DMS79 treated with DMSO at 0.1 percent for 48 hours (cell line): ENCODE measurements around the gene CPE.
"Not testable (repeated sequence)": the region's sequence is repeated elsewhere in the genome, so short reads cannot be mapped to it uniquely, and the experiment has no call there.

ENCODE experiments used
- DNase-seq: peaks from one replicate; lab custom pipeline; 2025; lab: John Stamatoyannopoulos, UW

CPE gene

GRCh38 chr4:165404080-165404479 lies 25.3 kb downstream of the CPE start:
- DNase-seq = no peak

- no peak for DNase-seq
Measured at GRCh38 chr4:165404696-165405095, 25.9 kb downstream of the CPE start.

- peak; percentile 60 for DNase-seq
Measured at GRCh38 chr4:165410214-165410613, 31.4 kb downstream of the CPE start.

GRCh38 chr4:165415910-165416309 lies 37.1 kb downstream of the CPE start:
- peak; percentile 89 for DNase-seq

- DNase-seq = no peak
Measured at GRCh38 chr4:165418073-165418472, 39.3 kb downstream of the CPE start.

- DNase-seq = no peak
Measured at GRCh38 chr4:165425629-165426028, 46.8 kb downstream of the CPE start.

- DNase-seq = no peak
Measured at GRCh38 chr4:165426331-165426730, 47.5 kb downstream of the CPE start.

GRCh38 chr4:165426823-165427222 lies 48.0 kb downstream of the CPE start:
- DNase-seq = no peak

- no peak for DNase-seq
Measured at GRCh38 chr4:165428957-165429356, 50.1 kb downstream of the CPE start.

GRCh38 chr4:165433529-165433928 lies 54.7 kb downstream of the CPE start:
- DNase-seq = no peak

GRCh38 chr4:165437691-165438090 lies 58.9 kb downstream of the CPE start:
- DNase-seq = no peak

GRCh38 chr4:165439344-165439743 lies 60.5 kb downstream of the CPE start:
- DNase-seq = no peak

GRCh38 chr4:165439981-165440380 lies 61.2 kb downstream of the CPE start:
- DNase-seq = peak; percentile 38

- peak; percentile 93 for DNase-seq
Measured at GRCh38 chr4:165440415-165441158, 61.8 kb downstream of the CPE start.

GRCh38 chr4:165443276-165443675 lies 64.5 kb downstream of the CPE start:
- DNase-seq = no peak

- no peak for DNase-seq
Measured at GRCh38 chr4:165448700-165449099, 69.9 kb downstream of the CPE start.

- DNase-seq = no peak
Measured at GRCh38 chr4:165449333-165449732, 70.5 kb downstream of the CPE start.

- peak; percentile 87 for DNase-seq
Measured at GRCh38 chr4:165450871-165451270, 72.1 kb downstream of the CPE start.

- not testable (repeated sequence) for DNase-seq
Measured at GRCh38 chr4:165453140-165453539, 74.3 kb downstream of the CPE start.

- no peak for DNase-seq
Measured at GRCh38 chr4:165454426-165454825, 75.6 kb downstream of the CPE start.

GRCh38 chr4:165457793-165458192 lies 79.0 kb downstream of the CPE start:
- no peak for DNase-seq

- peak; percentile 33 for DNase-seq
Measured at GRCh38 chr4:165458471-165458870, 79.7 kb downstream of the CPE start.

GRCh38 chr4:165461159-165461821 lies 82.5 kb downstream of the CPE start:
- peak; percentile 55 for DNase-seq

- no peak for DNase-seq
Measured at GRCh38 chr4:165462009-165462408, 83.2 kb downstream of the CPE start.
